ENCODE results near the gene QPCTL. TPM values are rescaled to one million over a fixed set of nuclear protein-coding genes. Genes with fewer than 3 reads are reported as not detected.

QPCTL gene
- total RNA-seq, 1 donor from 2014 or later, result 11.6 TPM

- H3K36me3 ChIP-seq (ENCODE audit: control insufficient read depth, insufficient read depth, low read length), result peaks cover 15% of the 10 kb centered on the region
- no peak for DNase-seq (ENCODE audit: low read depth)
- TF ChIP-seq CTCF (IDR thresholded peaks at IDR 0.05; ENCODE audit: insufficient read depth, low read length, severe bottlenecking), result no peak
- FAIRE-seq, result no peak
- no peaks in the 10 kb centered on the region for H3K27me3 ChIP-seq (ENCODE audit: control insufficient read depth, insufficient read depth, low read length)
- H3K4me3 ChIP-seq (ENCODE audit: low read depth, low read length), result no peak overlapping the region
These were observed 18.1 kb downstream of the QPCTL start for GRCh38 chr19:45710356-45711130.

- no peak overlapping the region for H3K4me3 ChIP-seq (ENCODE audit: low read depth, low read length)
- TF ChIP-seq CTCF (IDR thresholded peaks at IDR 0.05; ENCODE audit: insufficient read depth, low read length, severe bottlenecking), result no peak
- FAIRE-seq (no peak), DNase-seq (ENCODE audit: low read depth) (no peak)
- H3K36me3 ChIP-seq (ENCODE audit: control insufficient read depth, insufficient read depth, low read length), result peaks cover 15% of the 10 kb centered on the region
- H3K27me3 ChIP-seq (ENCODE audit: control insufficient read depth, insufficient read depth, low read length), result no peaks in the 10 kb centered on the region
These were observed 19.6 kb downstream of the QPCTL start for GRCh38 chr19:45711851-45712698.

- DNase-seq (ENCODE audit: low read depth) (no peak), FAIRE-seq (no peak)
- Histone ChIP-seq H3K4me3 (ENCODE audit: low read depth, low read length) (no peak overlapping the region), H3K27me3 (ENCODE audit: control insufficient read depth, insufficient read depth, low read length) (no peaks in the 10 kb centered on the region), H3K36me3 (ENCODE audit: control insufficient read depth, insufficient read depth, low read length) (peaks cover 15% of the 10 kb centered on the region)
- TF ChIP-seq CTCF (IDR thresholded peaks at IDR 0.05; ENCODE audit: insufficient read depth, low read length, severe bottlenecking), result no peak
These were observed 20.2 kb downstream of the QPCTL start for GRCh38 chr19:45712699-45713067.

GRCh38 chr19:45713141-45713540 is 20.7 kb downstream of the QPCTL start:
- no peak for DNase-seq (ENCODE audit: low read depth)
- no peak for TF ChIP-seq CTCF (IDR thresholded peaks at IDR 0.05; ENCODE audit: insufficient read depth, low read length, severe bottlenecking)
- no peak overlapping the region for H3K4me3 ChIP-seq (ENCODE audit: low read depth, low read length)
- H3K27me3 ChIP-seq (ENCODE audit: control insufficient read depth, insufficient read depth, low read length), result no peaks in the 10 kb centered on the region
- FAIRE-seq, result no peak
- peaks cover 15% of the 10 kb centered on the region for H3K36me3 ChIP-seq (ENCODE audit: control insufficient read depth, insufficient read depth, low read length)

- peaks cover 18% of the 10 kb centered on the region for H3K36me3 ChIP-seq (ENCODE audit: control insufficient read depth, insufficient read depth, low read length)
- DNase-seq (ENCODE audit: low read depth), result no peak
- no peaks in the 10 kb centered on the region for H3K27me3 ChIP-seq (ENCODE audit: control insufficient read depth, insufficient read depth, low read length)
- no peak for TF ChIP-seq CTCF (IDR thresholded peaks at IDR 0.05; ENCODE audit: insufficient read depth, low read length, severe bottlenecking)
- no peak for FAIRE-seq
- H3K4me3 ChIP-seq (ENCODE audit: low read depth, low read length), result no peak overlapping the region
These were observed 22.7 kb downstream of the QPCTL start for GRCh38 chr19:45715139-45715538.
